Lung (tissue), 12 donors: ENCODE measurements around the gene TMEM89. TPM values are rescaled to one million over a fixed set of nuclear protein-coding genes. Genes with fewer than 3 reads are reported as not detected.
A peak's percentile ranks its signal among the peaks of the same experiment; 100 is the strongest.

Experiments
- ATAC-seq: fragments of 200-7000 bp; cut with Tn5 transposase; one replicate; pipeline ENCODE4 v1.9.1; 2020; ENCODE audit warnings: moderate number of reproducible peaks; ENCODE audit not compliant: insufficient read depth, low FRiP score
- DNase-seq, 3 donors: peaks; one replicate each; pipeline ENCODE4 v3.0.0-alpha.2; 2013 to 2017
- H3K27ac ChIP-seq, 2 donors: one replicate each; pipeline ENCODE4 v1.5.1; 2013; ENCODE audit warnings: mild to moderate bottlenecking in 2 of 2, moderate library complexity in 2 of 2, control low read depth in 1 of 2, inconsistent platforms in 1 of 2, low read depth in 1 of 2, low read length in 1 of 2
- H3K27me3 ChIP-seq, 3 donors: one replicate each; pipeline ENCODE4 v1.5.1; 2013; ENCODE audit warnings: low read length in 2 of 3; ENCODE audit not compliant: control insufficient read depth in 3 of 3, insufficient read depth in 3 of 3
- H3K36me3 ChIP-seq, 4 donors: one replicate each; pipeline ENCODE4 v1.5.1; 2013; ENCODE audit warnings: low read length in 4 of 4, mild to moderate bottlenecking in 1 of 4, moderate library complexity in 1 of 4; ENCODE audit not compliant: control insufficient read depth in 4 of 4, insufficient read depth in 4 of 4
- H3K4me1 ChIP-seq, 5 donors: one replicate each; pipeline ENCODE4 v1.5.1; 2013; ENCODE audit warnings: low read length in 5 of 5, mild to moderate bottlenecking in 2 of 5, moderate library complexity in 1 of 5; ENCODE audit not compliant: control insufficient read depth in 5 of 5, insufficient read depth in 5 of 5
- H3K4me3 ChIP-seq: one replicate; pipeline ENCODE4 v1.5.1; 2013; ENCODE audit warnings: mild to moderate bottlenecking, control low read depth, moderate library complexity
- H3K9ac ChIP-seq, 2 donors: one replicate each; pipeline ENCODE4 v1.5.1; 2013; ENCODE audit warnings: low read length in 2 of 2, control low read depth in 1 of 2; ENCODE audit not compliant: insufficient read depth in 1 of 2
- H3K9me3 ChIP-seq, 4 donors: one replicate each; pipeline ENCODE4 v1.5.1; 2013; ENCODE audit warnings: low read length in 3 of 4, mild to moderate bottlenecking in 1 of 4, moderate library complexity in 1 of 4; ENCODE audit not compliant: control insufficient read depth in 4 of 4, insufficient read depth in 3 of 4
- WGBS, 2 donors: extraction: QIAGEN DNeasy Blood & Tissue Kit; methylation state at CpG; one replicate each; pipeline ENCODE4 v1.1.7; 2013; 5-methylcytosine and 5-hydroxymethylcytosine counted together
- polyA plus RNA-seq, 2 donors: library from polyadenylated mRNA; stranded (reverse); fragments of 200-250 nt; gene quantifications; one replicate each; pipeline ENCODE4 v1.2.1, GENCODE V29; 2013
- total RNA-seq, 2 donors: library from RNA; depleted of rRNA in 1 of 2; stranded (reverse); fragments of >200 nt in 1 of 2; gene quantifications; one replicate each; pipeline ENCODE4 v1.2.1, GENCODE V29; 2014 to 2021
- TF ChIP-seq, protein P1 (sequence below): IDR thresholded peaks from 2 replicates; pipeline ENCODE4 v1.5.1; 2012; ENCODE audit warnings: mild to moderate bottlenecking; ENCODE audit errors: control extremely low read depth, extremely low read depth
- donor health status: control.
- donor health status: control.
- donor health status: Bipolar disorder and iron deficiency.
- donor health status: healthy.
- donor health status: DM: yes; HTN: yes; CAD: no.

TMEM89 gene
- total and polyA plus RNA-seq, 4 donors = 0.22 TPM; not detected in 3

DNA sequence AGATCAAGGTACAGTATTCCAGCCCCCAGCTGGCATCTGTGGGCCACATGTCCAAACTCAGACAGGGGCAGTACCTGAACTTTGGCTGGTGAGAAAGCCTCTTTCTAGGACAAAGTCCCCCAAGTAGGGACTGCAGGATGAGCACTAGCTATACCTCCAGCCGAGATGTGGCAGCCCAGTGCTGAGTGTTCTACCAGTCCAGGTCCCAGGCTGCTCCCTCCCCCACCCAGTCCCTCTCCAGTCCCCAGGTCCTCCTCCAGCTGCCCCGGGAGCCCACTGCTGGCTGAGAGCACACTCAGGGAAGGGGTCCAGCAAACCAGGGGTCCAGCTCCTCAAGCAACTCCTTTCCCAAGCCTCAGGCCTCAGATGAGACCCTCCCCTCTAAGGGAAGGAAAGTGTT is 12.2 kb upstream of the TMEM89 start:
- peaks cover 0 to 24% (median 8%) of the 10 kb centered on the region in 4 donors for H3K36me3 ChIP-seq
- H3K4me3 ChIP-seq = no peak overlapping the region
- no peaks in the 10 kb centered on the region for H3K9me3 ChIP-seq
- no peaks in the 10 kb centered on the region for H3K27me3 ChIP-seq
- no peak for ATAC-seq
- 92 to 100% methylated on average over 2 of the region's 2 CpGs for WGBS, 2 donors
- no peak for DNase-seq
- H3K4me1 ChIP-seq = peaks cover 0 to 22% (median 3%) of the 10 kb centered on the region in 5 donors
- no peak overlapping the region for H3K27ac ChIP-seq
- no peak overlapping the region for H3K9ac ChIP-seq
- TF ChIP-seq, protein P1, sequence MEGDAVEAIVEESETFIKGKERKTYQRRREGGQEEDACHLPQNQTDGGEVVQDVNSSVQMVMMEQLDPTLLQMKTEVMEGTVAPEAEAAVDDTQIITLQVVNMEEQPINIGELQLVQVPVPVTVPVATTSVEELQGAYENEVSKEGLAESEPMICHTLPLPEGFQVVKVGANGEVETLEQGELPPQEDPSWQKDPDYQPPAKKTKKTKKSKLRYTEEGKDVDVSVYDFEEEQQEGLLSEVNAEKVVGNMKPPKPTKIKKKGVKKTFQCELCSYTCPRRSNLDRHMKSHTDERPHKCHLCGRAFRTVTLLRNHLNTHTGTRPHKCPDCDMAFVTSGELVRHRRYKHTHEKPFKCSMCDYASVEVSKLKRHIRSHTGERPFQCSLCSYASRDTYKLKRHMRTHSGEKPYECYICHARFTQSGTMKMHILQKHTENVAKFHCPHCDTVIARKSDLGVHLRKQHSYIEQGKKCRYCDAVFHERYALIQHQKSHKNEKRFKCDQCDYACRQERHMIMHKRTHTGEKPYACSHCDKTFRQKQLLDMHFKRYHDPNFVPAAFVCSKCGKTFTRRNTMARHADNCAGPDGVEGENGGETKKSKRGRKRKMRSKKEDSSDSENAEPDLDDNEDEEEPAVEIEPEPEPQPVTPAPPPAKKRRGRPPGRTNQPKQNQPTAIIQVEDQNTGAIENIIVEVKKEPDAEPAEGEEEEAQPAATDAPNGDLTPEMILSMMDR = no peak

DNA sequence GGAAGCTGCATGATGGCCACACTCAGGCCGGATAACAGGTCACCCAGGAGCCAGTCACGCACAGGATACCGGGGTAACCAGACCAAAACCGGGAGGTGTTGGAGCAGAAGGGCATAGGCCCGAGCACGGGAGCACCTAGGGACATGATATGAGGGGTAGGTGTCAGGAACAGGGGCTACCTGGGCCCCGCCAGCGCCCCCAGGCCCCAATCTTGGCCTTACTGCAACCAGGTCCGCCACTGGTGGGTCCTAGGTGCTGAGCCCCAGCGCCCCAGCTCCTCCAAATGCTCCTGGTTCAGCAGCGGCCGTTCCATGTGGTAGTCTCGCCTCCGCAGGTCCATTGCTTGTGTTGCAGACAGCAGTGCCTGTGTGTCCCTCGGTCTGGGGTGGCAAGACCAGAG is 11.7 kb upstream of the TMEM89 start:
- DNase-seq (no peak), ATAC-seq (no peak)
- Histone ChIP-seq H3K4me3 (no peak overlapping the region), H3K27ac (no peak overlapping the region), H3K4me1 (peaks cover 0 to 22% (median 3%) of the 10 kb centered on the region in 5 donors), H3K9me3 (no peaks in the 10 kb centered on the region), H3K9ac (no peak overlapping the region), H3K36me3 (peaks cover 0 to 27% (median 10%) of the 10 kb centered on the region in 4 donors), H3K27me3 (no peaks in the 10 kb centered on the region)
- TF ChIP-seq, protein P1 = no peak
- 94 to 96% methylated on average over 15 of the region's 15 CpGs for WGBS, 2 donors

DNA sequence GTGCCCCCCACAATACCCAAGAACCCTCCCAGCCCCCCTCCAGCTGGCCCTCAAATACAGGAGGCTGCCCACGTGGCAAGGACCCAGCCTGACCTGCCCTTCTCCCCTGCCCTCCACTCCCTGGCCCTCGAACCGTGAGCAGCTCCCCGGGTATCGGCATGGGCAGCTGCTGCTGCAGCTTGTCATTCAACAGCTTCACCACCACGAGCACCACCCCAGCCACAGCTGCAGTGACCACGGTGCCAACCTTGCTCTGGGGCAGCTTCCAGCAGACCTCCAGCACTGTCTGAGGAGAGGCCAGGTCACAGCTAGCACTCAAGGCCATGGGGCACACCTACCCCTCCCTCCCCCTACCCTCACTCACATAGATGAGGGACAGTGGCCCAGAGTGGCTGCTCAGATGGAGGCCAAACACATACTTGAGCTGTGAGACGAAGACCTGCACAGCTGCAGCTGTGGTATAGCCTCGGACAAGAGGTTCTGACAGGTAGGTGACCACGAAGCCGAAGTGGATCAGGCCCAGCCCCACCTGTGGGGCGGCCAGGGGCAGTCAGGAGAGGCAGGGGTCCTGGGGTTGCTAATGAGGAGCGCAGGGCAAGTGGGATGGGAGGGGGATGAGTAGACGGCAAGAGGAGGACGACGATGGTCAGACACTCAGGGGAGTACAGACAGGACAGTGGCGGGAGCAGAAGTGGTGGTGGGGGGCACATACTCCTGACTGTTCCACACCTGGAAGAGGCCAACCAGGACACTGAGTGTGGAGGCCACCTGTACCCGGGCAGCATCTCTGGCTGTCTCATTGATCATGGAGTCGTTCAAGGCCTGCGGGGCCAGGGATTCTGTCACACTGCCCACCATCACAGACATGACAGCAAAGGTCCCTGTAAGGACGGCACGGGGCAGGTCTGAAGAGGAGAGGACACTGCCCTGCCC is 10.2 kb upstream of the TMEM89 start:
- H3K36me3 ChIP-seq = peaks cover 0 to 37% (median 11%) of the 10 kb centered on the region in 4 donors
- TF ChIP-seq, protein P1 = no peak
- 92% methylated on average over 22 of the region's 22 CpGs for WGBS, 2 donors
- no peaks in the 10 kb centered on the region for H3K27me3 ChIP-seq
- peaks cover 0 to 22% (median 3%) of the 10 kb centered on the region in 5 donors for H3K4me1 ChIP-seq
- H3K4me3 ChIP-seq = no peak overlapping the region
- H3K9ac ChIP-seq = no peak overlapping the region
- H3K27ac ChIP-seq = peak overlapping the region in 1 of 2 donors; percentile 2
- no peak for DNase-seq
- no peak for ATAC-seq
- H3K9me3 ChIP-seq = no peaks in the 10 kb centered on the region
